GM21619 (cell line): ENCODE results near the gene NGF.

Experiments
- ATAC-seq: cut with Tn5 transposase; IDR thresholded peaks from one replicate; pipeline ENCODE4 v1.9.1; 2021; ENCODE audit not compliant: unreplicated experiment

NGF gene

GRCh38 chr1:115336741-115337140 lies 1.3 kb downstream of the NGF start:
- no peak for ATAC-seq

DNA sequence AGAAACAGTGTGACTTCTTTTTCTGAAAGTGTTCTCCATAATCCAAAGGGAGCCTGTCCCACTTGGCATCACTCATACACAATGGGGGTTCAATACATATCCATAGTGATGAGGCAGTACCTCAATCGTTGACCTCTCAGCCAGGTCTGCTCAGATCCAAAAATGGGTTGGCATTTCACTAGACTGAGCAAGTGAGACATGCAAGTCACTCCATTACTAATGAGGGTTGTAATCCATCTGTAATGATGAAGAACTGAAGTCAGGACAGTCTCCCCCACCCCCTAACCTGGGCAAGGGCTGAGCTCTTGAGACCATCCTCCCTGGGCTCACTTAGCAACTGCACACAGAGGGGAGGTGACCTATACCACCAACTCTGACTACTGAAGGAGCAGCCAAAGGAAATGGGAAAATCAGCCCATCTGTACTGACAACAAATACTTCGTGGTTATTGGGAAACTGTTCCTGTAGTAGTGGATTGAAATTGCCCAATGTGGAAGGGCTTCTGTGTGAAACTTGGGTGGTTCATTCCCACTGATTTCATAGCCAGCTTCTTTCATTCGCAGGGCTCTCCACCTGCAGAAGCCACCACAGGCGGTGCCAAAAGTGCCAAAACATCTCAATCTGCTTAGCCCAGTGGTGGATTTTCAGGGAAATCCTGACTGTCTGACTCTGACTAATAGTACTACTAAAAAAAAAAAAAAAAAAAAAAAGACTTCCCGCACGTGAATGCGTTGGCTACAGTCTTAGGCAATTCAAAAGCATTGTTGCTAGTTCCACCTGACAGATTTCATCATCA lies 5.0 kb downstream of the NGF start:
- no peak for ATAC-seq

- no peak for ATAC-seq
Observed at GRCh38 chr1:115331558-115332331, 6.3 kb downstream of the NGF start.

GRCh38 chr1:115330480-115331013 lies 7.5 kb downstream of the NGF start:
- ATAC-seq = no peak

DNA sequence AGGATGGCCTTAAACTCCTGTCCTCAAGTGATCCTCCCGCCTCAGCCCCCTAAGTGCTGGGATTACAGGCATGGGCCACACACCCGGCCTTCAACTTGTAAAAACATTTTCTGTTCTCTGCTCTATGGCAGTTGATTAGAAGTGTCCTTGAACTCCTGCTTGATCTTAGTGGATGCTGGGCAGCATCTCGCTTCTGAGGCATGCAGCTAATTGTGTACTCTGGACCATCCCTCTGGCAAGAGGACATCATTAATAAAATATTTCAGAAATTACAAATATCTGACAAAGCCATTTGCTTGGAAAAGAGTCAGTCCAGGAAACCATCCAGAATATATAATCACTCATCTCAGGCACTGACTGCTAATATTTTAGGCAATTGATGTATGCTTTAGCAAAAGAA lies 8.1 kb downstream of the NGF start:
- no peak for ATAC-seq

DNA sequence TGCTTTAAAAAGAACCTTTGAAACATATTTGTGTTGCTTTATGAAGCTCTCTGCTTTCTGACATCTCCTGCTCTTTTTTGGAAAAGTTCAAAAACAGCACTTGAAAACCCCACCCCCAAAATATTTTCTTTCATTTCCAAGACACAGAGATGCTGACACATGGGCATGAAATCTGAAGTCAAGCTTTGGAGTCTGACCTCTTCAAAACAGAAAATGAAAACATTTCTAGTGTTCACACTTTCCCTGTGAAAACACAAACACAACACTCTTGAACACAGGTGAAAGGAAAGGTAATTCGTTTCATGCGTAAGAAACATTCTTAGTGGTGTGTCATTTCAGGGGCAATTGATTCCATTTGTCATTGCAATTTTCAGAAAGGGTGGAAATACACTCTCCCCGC lies 10.8 kb downstream of the NGF start:
- ATAC-seq = no peak

DNA sequence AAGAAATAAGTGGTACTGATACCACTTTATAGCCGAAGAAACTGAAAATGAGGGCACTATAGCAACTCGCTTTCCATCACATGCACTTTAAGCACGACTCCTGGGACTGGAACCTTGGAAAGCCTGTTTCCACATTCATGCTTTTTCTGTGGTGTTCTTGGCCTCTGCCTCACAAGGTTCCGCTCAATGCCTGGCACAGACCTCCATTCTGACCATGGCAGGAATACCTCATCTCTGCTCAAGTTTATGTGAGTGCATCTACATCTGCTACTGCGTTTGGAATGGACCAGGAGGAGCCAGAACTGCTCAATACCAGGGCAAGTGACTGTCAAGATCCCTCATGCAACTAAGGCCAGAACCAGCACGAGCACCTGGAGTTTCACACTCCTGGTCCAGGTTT lies 11.6 kb downstream of the NGF start:
- no peak for ATAC-seq

GRCh38 chr1:115325874-115326273 lies 12.2 kb downstream of the NGF start:
- no peak for ATAC-seq

DNA sequence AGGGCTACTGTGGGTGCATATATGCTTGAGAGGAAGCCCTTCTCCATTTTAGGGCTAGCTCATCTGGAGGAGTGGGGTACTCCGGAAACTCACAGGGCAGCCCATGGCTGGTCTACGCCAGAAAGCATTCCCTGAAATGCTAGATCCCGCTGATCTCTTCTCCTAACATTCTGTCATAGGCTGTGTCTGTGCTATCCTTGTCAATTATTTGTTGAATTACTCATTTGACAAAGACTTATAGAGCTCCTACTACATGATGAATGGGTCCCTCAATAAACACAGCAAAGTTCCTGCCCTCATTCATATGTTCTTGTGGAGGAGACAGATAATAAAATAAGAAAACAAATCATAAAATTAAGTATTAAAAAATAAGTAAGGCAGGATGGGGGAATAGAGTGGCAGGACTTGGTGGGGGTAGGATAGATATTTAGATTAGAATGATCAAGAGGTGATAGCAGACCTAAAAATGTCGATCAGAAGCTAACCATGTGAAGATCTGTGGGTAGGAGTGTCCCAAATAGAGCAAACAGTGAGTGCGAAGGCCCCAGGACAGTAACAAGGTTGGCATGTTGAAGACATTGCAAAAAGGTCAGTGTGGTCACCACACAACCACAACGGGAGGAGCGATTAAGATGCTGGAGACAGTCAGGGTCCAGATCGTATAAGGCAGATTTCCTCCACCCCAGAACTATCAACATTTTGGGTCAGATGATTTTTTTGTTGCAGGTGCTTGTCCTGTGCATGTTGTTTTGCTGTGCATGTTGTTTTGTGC lies 13.2 kb downstream of the NGF start:
- no peak for ATAC-seq

GRCh38 chr1:115323366-115324004 lies 14.6 kb downstream of the NGF start:
- ATAC-seq = no peak

DNA sequence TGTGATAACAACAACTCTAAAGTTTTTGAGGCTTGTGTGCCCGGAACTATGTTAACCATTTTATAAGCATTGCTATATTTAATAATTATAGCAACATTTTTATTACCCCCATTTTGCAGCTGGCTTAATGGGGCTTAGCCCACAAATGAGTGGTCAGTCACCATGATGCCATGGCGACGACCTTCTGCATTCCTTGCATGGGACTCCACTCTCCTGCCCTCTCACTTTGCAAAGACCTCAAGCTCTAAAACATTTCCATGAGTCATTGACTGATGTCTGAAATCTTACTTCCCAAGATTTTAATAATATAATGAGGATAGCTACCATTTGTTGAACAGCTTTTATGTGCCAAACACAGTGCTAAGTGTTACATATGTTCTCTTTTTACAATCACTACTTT lies 15.4 kb downstream of the NGF start:
- no peak for ATAC-seq

DNA sequence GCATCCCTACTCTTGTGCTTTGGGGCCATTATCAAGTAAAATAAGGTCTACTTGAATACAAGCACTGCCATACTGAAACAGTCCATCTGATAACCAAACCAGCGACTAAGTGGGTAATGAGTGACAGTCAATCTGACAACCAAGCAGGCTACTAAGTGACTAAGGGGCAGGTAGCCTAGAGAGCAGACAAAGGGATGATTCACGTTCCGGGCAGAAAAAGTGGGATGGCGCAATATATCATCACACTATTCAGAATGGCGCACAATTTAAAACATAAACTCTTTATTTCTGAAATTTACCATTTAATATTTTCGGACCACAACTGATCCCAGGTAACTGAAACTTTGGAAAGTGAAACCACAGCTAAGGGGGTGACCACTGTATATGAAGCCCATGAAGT lies 17.7 kb downstream of the NGF start:
- ATAC-seq = no peak

GRCh38 chr1:115319706-115320105 lies 18.3 kb downstream of the NGF start:
- no peak for ATAC-seq

DNA sequence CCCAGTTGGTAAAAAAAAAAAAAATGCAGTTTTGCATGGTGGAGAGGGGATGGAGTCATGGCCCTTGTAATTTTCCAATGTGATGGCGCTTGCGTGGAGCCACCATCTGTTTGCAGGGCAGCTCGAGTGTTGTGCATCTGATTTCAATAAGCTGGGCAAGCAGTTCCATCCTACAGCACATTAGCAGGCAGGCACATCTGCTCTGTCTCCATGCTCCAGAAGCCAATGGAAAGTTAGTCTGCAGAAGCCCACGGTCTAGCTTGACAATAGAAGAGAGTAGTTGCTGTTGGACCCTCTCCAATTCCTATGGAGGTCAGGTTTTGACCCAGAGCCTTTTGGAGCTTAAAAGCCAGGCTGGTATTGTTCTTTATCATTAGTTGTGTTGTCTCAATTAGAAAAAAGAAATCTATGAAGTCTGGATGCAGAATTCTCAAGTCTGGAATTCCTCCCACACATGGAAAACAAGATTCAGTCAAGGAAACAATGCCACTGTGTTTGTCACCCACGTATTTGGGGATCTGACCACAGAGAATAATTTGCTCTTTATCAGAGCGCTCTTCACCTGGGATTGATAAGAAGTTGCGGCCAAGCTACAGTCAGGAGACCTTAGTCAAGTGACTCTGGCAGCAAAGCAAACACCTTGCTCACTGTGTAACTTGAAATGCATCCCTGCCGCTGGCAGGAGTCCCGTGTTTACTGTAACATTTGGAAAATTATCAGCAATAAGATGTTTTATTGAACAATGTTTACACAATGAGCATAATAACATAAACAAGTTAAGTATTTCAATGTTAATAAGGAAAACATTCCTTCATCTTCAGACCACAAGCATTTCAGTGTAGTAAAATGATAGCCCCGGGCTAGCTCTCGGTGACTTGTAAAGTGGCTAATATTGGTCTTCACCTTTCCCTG lies 20.7 kb downstream of the NGF start:
- ATAC-seq = no peak

DNA sequence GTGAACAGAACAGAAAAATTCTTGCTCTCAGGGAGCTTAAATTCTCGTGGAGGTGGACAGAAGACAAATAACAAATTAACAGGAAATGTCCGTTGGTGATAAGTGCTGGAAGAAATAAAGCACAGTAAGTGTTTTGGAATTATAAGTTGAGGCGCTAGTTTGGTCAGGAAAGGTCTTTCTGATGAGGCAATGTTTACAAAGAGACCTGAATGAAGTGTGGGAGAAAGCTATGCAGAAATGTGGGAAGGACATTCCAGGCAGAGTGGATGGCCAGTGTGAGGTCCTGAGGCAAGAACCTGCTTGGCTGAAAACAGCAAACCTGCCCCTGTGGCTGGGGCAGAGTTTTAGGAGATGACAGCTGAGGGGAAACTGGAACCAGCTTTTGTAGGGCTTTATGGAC lies 23.3 kb downstream of the NGF start:
- ATAC-seq = no peak

DNA sequence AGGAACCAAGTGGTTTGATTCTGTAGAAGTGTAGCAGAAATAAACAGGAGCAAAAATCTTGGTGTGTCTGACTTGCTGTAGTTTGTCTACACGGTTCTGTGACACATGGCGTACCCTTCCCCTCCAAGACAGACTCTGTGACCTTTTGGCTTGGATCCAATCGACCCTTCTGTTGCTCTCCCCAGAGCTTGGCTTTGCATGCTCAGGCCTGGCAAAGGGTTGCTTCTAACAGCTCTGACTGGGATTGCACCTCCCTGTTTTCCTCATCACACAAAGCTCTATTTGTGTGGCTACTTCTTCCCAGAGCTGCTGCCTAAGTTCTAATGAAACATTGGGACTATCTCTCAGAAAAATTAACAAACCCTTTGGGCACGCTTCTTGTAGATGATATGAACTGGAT lies 24.0 kb downstream of the NGF start:
- ATAC-seq = no peak

DNA sequence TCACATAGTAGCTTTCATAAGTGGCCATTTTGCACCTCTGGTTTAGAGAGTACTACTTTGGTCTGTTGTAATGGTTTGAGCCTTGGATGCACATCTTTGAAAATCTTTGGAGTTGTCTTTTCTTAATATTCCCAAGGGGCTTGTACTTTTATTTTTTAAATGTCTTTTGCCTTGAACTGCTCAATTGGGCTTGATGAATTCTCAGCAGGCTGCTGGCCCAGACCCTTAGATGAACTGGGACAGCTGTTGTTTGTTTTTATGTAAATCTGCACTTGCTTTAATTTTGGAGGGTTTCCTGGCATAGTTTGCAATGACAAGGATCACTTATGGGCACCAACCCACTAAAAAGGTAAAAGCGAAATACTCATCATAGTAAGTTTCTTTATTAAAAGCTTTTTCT lies 24.9 kb downstream of the NGF start:
- no peak for ATAC-seq

DNA sequence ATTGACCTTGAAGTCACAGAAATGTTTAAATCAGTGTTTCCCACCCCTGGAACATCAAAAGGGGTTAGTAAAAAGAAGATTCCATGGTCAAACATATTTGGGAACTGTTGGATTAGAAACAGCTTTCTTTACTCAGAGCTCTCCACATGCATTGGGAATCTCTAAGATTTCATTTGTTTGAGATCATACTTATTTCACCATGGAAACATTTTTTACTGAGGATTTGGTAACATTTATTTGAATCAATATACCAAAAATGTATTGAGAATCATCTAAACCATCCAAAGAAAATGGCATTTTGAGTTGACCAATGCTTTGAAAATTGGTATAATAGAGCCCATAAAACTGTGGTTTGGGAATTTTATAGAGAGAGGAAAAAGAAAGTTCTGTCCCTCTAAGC lies 25.3 kb downstream of the NGF start:
- no peak for ATAC-seq

DNA sequence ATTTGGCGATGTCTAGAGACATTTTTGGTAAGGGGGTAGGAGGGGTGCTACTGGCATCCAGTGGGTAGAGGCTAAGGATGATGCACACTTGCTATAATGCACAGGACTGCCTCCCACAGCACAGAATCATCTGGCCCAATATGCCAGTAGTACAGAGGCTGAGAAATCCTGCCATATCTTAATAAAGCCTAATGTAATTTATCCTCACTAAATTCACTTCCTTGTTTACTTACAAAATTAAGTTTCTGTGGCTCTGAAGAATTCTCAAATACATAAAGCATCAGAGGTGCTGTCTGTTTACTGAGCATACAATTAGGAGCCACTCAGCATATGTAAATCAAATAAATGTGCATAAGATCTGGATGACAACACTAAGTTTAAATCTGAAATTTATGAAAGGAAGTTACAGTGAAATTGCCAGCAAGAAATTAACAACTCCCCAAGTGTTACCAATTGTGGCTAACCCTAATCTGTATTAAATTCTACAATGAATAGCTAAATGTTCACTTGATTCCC lies 26.5 kb downstream of the NGF start:
- ATAC-seq = no peak
